Thyroid gland (tissue), 4 donors: ENCODE data around the gene STEEP1. TPM values are rescaled to one million over a fixed set of nuclear protein-coding genes. Genes with fewer than 3 reads are reported as not detected.

Experiments
- DNase-seq, 2 donors: peaks; one replicate each; pipeline ENCODE4 v3.0.0-alpha.2; 2019
- H3K27ac ChIP-seq, 3 donors: fragments of 200-600 bp; sonication (generic); 1 replicate in 2 of 3; 2 replicates in 1 of 3; pipeline ENCODE4 v1.5.1; 2016 to 2019; ENCODE audit warnings: mild to moderate bottlenecking in 1 of 3, moderate library complexity in 1 of 3
- H3K27me3 ChIP-seq: fragments of 200-600 bp; sonication (generic); one replicate; pipeline ENCODE4 v1.5.1; 2019
- H3K36me3 ChIP-seq, 2 donors: fragments of 200-600 bp; sonication (generic); one replicate each; pipeline ENCODE4 v1.5.1; 2016 to 2019
- H3K4me1 ChIP-seq, 2 donors: fragments of 200-600 bp; sonication (generic); one replicate each; pipeline ENCODE4 v1.5.1; 2017 to 2019
- H3K4me3 ChIP-seq, 3 donors: fragments of 200-600 bp; sonication (generic); replicated peaks in 1 of 3; 1 replicate in 2 of 3; 2 replicates in 1 of 3; pipeline ENCODE4 v1.5.1; 2016; ENCODE audit warnings: mild to moderate bottlenecking in 1 of 3
- H3K9me3 ChIP-seq: fragments of 200-600 bp; sonication (generic); one replicate; pipeline ENCODE4 v1.5.1; 2017
- CTCF ChIP-seq, 6 experiments: fragments of 200-600 bp in 3 of 6; fragments of 450-650 bp in 3 of 6; sonication (generic) in 3 of 6; IDR thresholded peaks; one replicate each; pipeline ENCODE4 v1.5.1; 2016 to 2019; ENCODE audit warnings: antibody characterized with exemption in 6 of 6, mild to moderate bottlenecking in 2 of 6, inconsistent platforms in 1 of 6, moderate library complexity in 1 of 6
- POLR2A ChIP-seq, 2 donors: fragments of 450-650 bp; IDR thresholded peaks; one replicate each; pipeline ENCODE4 v1.6.1; 2017; ENCODE audit warnings: antibody characterized with exemption in 2 of 2, mild to moderate bottlenecking in 2 of 2, moderate library complexity in 1 of 2
- WGBS, 2 donors: methylation state at CpG; one replicate each; pipeline ENCODE4 v1.1.5; 2017; 5-methylcytosine and 5-hydroxymethylcytosine counted together
- intact Hi-C: fragments of 100-400 bp; cut with DNase I; formaldehyde crosslinking; loops from one replicate; pipeline ENCODE4 v1.15.1; 2023
- total RNA-seq, 4 donors: library from RNA; depleted of rRNA; stranded (reverse); fragments of >200 nt; gene quantifications; one replicate each; pipeline ENCODE4 v1.2.3, GENCODE V29; 2016

The STEEP1 gene
- total RNA-seq, 4 donors from 2014 or later, result 20.6 to 42.0 (median 33.7) TPM

GRCh38 chrX:119503484-119503861 is 61.7 kb downstream of the STEEP1 start:
- Histone ChIP-seq H3K36me3 (no peaks in the 10 kb centered on the region), H3K4me3 (no peak overlapping the region), H3K4me1 (peaks cover 9 to 45% of the 10 kb centered on the region in 2 donors), H3K9me3 (no peaks in the 10 kb centered on the region), H3K27me3 (no peaks in the 10 kb centered on the region), H3K27ac (peak overlapping the region; percentile 80 to 83 (median 82))
- no peak for TF ChIP-seq CTCF (IDR thresholded peaks at IDR 0.05)
- TF ChIP-seq POLR2A (IDR thresholded peaks at IDR 0.05), result no peak
- WGBS, 2 donors, result no CpG with 5 or more reads among the region's 2 CpGs
- intact Hi-C loops, result no loop called here
- DNase-seq, result peak; percentile 85 to 87

GRCh38 chrX:119502727-119503483 is 62.3 kb downstream of the STEEP1 start:
- Histone ChIP-seq H3K9me3 (no peaks in the 10 kb centered on the region), H3K27me3 (no peaks in the 10 kb centered on the region), H3K4me3 (no peak overlapping the region), H3K36me3 (no peaks in the 10 kb centered on the region), H3K27ac (peak overlapping the region; percentile 80 to 83 (median 82)), H3K4me1 (peaks cover 10 to 45% of the 10 kb centered on the region in 2 donors)
- 10 to 14% methylated on average over 6 to 7 of the region's 11 CpGs for WGBS, 2 donors
- intact Hi-C loops, result no loop called here
- DNase-seq, result peak; percentile 89 to 92
- TF ChIP-seq POLR2A (IDR thresholded peaks at IDR 0.05) (peak in 1 of 2 donors; percentile 36), CTCF (IDR thresholded peaks at IDR 0.05) (peak in 2 of 6 experiments; percentile 15 to 29)

GRCh38 chrX:119501511-119502148 is 63.6 kb downstream of the STEEP1 start:
- 51 to 72% methylated on average over 7 of the region's 7 CpGs for WGBS, 2 donors
- Histone ChIP-seq H3K4me3 (no peak overlapping the region), H3K9me3 (no peaks in the 10 kb centered on the region), H3K27me3 (no peaks in the 10 kb centered on the region), H3K4me1 (peaks cover 10 to 45% of the 10 kb centered on the region in 2 donors), H3K36me3 (no peaks in the 10 kb centered on the region), H3K27ac (peak overlapping the region; percentile 75 to 80 (median 76))
- TF ChIP-seq POLR2A (IDR thresholded peaks at IDR 0.05), result peak in 1 of 2 donors; percentile 16
- TF ChIP-seq CTCF (IDR thresholded peaks at IDR 0.05), result no peak
- intact Hi-C loops, result no loop called here
- DNase-seq, result peak; percentile 70 to 72

GRCh38 chrX:119500061-119500800 is 65.0 kb downstream of the STEEP1 start:
- H3K4me3 ChIP-seq, result no peak overlapping the region
- peaks cover 10 to 52% of the 10 kb centered on the region in 2 donors for H3K4me1 ChIP-seq
- intact Hi-C loops, result no loop called here
- H3K36me3 ChIP-seq, result no peaks in the 10 kb centered on the region
- H3K27me3 ChIP-seq, result no peaks in the 10 kb centered on the region
- TF ChIP-seq POLR2A (IDR thresholded peaks at IDR 0.05) (no peak), CTCF (IDR thresholded peaks at IDR 0.05) (no peak)
- WGBS, 2 donors, result 84 to 91% methylated on average over 8 to 12 of the region's 13 CpGs
- H3K27ac ChIP-seq, result peak overlapping the region; percentile 75 to 80 (median 76)
- H3K9me3 ChIP-seq, result no peaks in the 10 kb centered on the region
- no peak for DNase-seq
